GM19023 (cell line): ENCODE measurements around the gene C7.

Source experiments
- ATAC-seq: cut with Tn5 transposase; IDR thresholded peaks from one replicate; pipeline ENCODE4 v1.9.1; 2021; ENCODE audit warnings: mild to moderate bottlenecking, moderate library complexity; ENCODE audit not compliant: unreplicated experiment

C7 gene

DNA sequence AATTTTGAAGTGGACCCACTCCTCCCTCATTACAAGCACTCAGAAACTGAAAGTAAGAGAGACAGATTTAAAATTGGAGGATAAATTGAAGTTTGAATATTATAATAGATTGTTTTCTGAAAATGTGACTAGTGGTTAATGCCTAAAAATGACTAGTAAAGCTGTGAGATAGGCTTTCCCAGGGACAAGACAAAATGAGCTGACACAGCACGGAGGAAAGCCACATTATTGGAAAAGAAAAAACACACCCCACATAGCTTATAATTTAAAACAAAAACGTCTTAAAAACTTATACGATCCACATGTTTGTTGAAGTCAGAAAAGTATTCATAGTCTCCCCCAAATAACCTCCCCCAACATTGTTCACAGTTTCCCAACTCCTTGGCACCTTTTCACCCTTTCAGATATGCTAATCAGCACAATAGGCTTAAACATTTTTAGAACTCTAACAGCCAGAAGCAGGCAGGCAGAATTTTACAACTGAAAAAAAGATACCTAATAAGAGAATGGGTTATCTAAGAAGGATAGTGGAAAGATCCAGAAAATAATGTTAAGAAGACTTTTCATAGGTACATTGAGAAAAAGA, 6.1 kb downstream of the C7 start:
- no peak for ATAC-seq

DNA sequence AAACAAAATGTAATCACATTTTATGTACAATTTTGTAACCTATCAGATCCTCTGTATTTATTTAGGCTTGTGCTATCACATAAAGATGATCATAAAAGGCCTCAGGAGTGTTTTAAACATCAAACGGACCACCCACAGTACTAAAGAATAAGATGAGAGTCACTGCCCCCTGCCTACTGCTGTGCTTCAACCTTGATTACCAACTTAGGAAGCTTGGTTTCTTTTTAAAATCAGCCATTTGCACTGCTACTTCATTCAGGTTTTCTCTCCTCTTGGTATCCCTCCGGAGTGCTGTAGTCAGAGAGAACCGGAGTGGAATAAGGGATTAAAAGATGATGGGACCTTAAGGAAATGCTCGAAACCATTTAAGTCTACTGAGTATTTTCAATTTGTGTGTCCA, 6.9 kb downstream of the C7 start:
- ATAC-seq: no peak

DNA sequence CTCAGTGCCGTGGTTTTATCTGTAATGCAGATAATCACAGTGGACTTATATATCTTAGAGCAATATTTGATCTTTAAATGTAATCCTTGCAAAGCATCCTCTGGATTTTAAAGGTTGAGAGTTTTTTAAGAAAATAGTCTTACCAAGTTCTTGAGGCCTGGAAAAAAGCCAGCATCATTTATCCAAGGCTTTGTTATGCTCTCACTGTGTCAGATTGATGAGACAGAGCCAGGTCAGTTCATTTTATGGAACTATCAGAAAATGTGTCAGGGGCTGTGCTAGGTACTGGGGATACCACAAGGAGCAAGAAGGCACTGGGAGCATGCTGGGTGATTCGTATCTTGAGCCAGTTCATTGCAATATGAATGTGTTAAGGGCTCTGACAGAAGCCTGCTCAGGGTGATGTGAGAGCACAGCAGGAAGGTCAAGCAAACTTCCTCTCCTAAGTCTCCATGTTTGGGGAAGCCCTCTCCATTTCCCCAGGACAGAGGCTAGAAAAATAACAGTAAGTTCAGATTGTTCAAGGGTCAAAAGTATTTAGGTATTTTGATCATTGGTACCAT, 19.7 kb downstream of the C7 start:
- no peak for ATAC-seq

DNA sequence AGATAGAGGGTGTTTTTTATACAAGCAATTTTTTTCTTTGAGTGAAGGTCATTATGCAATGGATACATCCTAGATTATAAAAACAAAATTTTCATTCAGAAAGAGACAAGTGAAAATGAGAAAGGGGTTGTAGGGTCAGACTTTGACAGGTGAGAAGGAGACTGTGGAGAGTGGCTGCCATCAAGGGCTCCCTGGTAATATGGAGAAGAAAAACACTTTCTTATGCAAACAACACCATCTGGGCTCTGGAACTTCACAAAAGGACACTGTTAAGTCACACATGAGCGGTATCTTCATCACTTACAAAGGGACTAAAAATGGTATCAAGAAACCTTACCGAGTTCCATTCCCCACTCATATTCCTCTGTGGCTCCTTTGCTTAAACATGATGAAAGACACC, 23.5 kb downstream of the C7 start:
- no peak for ATAC-seq

DNA sequence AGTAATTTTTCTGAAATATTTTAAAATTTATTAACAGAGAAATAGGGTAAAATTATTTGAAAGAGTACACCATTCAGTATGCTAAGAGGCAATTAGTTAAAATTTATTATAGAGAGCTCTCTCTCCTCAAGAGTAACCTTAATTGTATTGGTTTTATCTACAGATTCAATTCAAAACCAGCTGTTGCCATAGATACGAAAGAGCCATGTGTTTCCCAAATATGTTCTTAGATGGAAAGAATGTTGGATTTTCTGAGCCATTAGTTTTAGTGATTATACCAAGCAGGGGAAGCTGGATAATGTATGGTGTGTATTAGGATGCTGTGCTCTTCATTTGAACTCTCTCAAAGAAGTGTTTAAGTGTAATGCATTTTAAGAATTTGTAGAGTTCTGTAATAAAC, 27.8 kb downstream of the C7 start:
- ATAC-seq: no peak

DNA sequence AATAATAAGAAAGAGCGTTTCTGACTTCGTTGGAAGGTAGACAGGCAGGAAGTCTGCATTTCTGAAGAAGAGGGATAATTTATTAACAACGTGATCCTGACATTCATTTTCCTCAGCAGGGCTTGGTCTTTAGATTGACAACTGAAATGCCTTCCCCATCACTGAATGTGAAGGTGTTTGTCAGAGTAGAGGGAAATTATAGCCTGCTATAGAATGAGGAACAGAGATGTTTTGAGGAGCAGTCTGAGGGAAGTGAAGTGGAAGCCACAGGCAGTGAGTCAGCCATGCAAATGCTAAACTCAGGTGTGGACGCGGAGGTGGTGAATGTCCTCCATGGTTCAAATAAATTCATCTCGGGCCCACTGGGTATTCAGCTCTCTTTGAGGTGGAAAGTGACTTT, 30.5 kb downstream of the C7 start:
- ATAC-seq: no peak

DNA sequence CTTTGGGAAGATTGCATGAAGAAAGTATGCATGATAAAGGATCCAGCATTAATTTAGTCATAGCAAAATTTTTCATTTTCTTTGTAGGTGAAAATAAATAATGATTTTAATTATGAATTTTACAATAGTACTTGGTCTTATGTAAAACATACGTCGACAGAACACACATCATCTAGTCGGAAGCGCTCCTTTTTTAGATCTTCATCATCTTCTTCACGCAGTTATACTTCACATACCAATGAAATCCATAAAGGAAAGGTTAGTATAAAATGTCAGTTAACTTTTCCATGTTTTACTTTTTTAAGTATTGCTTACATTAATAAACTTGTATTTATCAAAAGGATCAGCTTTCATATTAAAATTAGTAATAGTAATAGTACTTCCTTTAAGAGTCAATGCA, 35.8 kb downstream of the C7 start:
- ATAC-seq: no peak

DNA sequence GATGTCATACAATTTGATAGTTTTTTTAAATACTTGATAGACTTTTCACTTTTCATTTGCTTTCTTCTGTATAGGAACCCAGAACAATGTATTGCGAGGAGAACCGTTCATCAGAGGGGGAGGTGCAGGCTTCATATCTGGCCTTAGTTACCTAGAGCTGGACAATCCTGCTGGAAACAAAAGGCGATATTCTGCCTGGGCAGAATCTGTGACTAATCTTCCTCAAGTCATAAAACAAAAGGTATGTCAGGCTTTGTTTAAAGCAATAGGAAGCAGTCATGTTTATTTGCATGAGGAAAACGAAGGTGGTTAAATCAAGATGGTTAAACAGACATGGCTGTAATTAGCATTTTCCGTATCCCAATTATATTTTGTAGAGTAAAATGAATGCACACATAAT, 46.0 kb downstream of the C7 start:
- no peak for ATAC-seq

DNA sequence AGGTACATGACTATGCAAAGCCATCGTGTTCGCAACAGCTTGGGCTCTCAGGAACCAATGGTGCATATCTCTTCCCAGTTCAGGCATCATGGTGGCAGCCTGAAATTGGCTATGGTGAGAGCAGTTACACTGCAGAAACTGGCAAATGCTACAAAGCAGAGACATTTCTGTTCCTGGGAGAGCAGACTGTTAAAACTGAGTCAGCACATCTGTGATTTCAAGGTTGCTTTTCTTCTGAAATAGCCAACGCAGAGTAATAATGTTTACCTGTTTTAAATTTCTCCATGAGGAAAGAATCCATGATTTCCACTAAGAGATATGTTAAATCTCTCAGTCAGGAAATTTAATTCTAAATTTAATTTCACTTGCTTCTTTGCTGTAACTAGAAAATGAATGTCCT, 47.8 kb downstream of the C7 start:
- no peak for ATAC-seq

DNA sequence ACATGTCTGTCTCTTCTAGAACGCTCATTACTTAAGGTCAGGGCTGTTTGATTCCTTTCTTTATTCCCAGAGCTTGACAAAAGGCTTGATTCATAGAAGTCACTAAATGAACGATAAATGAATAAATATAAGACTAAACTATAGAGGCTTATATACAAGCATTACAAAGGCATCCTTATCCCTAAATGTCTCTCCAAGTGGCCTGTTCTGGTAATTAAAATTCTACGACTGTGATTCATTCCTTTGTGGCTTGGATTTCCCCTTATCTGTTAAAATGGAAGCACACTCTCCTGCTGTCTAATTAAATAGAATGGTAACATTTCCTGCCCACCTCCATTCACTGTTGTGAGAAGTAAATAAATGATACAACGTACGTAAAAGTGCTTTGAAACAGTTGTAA, 49.5 kb downstream of the C7 start:
- ATAC-seq: no peak

DNA sequence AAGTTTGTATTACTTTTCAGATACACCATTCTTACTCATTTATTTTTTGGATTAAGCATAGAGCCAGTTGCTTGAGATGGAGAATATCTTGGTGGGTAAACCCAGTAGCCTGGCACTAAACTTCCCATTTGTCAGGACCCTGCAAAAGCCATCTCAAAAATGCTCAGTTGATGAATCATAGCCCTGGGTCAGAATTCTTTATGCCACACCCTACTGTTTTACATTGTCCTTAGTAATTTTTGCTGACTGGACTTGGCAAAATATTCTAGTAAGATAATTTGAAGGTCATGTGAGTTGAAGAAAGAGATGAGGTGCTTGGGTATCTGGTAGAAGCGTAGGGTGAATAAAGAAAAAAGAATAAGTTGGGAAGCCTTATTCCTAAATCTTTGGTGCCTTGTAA, 50.7 kb downstream of the C7 start:
- ATAC-seq: no peak

DNA sequence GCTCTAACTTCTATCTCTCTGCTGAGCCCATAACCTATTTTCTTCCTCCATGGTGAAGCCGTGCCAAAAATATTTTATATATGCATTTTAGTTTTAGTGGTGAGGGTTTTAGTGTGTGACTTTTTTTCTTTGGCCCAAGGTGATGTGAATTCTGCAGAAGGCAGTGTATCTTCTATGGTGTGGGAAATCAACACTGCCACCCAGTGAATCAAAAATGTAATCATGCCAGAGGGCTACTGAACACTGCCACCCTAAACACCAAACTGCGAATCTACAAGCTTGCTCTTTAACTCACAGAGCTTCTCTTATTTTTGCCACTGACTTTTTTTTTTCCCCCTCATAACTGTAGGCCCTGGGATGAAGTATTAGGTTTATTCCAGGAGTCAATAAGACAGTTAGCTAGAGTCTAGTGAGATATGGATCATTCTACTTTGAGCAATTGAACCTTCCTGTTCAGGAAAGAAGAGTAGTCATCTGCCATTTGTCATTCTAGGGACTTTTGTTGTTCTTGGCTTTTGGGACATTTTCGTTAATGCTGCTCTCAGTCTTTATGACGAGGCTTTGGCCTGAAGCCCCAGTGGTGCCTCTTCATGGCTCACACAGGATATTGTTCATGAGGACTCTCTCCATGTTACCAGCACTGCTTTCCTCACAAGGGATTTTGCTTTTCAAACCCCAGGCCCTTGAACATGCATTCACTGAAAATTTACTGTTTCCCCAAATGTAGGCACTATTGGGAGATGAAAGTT, 53.1 kb downstream of the C7 start:
- ATAC-seq: no peak

DNA sequence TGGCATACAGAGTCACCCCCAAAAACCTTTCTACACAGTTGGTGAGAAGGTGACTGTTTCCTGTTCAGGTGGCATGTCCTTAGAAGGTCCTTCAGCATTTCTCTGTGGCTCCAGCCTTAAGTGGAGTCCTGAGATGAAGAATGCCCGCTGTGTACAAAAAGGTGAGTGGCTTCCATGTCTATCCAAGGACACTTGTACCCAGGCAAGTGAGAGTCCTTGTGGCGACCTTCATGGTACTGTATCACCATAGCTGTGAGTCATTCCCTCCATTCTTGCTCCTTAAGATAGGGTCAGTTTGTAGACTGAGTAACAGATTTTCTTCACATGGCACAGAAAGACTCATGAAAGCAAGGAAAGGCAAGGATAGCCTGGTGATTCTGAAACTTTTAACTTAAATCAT, 63.1 kb downstream of the C7 start:
- ATAC-seq: no peak

DNA sequence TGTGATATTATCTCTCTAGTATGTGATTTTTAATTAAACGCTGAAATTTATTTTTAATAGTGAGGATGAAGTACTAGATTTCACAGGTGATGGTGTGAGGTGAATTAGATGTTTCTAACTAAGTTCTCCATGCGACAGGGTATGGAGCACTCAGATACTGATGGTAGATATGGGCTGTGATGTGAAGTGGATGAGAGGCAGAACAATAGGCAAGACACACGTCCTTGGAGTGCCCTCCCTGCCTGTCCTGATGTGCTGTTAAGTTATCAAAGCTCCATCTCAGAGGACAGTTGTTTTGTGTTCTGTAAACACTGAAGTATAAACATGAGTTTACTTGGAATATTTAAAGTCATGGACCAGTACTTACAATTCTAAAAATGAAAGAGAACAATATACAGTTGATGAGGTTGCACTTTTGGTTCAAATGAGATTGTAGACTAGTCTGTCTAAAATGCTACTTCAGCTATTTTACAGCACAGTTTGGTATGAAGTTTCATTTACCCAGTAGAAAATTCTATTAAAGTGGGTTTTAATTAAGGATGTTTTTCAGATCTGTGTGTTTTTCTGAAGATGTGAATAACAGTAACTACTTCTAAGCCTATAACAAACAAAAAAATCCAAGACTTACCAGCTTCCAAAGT, 64.2 kb downstream of the C7 start:
- no peak for ATAC-seq

DNA sequence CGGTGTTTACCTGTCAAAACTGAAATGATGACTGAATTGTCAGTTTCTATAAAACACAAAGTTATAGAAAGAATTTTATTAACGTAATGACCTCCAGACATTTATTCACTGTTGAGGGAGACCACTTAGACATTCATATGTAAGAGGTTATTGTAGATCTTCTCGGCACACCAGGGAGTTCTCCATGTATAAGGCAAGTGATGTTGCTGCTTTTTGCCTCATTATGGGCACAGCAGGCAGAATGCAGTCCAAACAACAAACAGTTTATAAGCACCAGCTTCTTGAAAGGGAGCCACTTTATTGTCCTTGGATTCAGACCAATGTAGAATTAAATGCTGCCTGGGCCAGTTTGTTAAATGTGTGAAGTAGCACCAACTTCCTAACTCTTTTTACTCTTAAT, 66.7 kb downstream of the C7 start:
- no peak for ATAC-seq

DNA sequence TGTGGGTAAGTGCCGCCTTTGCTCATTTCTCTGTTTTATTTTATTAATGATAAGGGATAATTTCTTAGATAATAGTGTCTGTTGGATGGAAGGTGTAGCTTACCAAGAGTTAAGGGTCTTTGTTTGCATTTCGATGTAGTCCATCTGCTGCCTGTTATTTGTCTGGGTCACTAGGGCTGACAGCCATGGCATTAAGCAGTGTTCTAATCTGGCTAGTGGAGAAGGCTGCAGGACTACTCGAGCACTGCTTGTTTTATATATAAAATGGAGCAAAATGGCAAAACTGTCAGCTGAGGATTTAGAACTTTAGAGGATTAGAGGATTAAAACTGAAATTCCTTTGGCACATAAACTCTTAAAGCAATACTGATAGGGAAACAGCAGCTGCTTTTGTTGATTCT, 67.5 kb downstream of the C7 start:
- ATAC-seq: no peak

DNA sequence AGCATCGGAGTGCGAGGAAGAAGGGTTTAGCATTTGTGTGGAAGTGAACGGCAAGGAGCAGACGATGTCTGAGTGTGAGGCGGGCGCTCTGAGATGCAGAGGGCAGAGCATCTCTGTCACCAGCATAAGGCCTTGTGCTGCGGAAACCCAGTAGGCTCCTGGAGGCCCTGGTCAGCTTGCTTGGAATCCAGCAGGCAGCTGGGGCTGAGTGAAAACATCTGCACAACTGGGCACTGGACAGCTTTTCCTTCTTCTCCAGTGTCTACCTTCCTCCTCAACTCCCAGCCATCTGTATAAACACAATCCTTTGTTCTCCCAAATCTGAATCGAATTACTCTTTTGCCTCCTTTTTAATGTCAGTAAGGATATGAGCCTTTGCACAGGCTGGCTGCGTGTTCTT, 72.1 kb downstream of the C7 start:
- no peak for ATAC-seq

DNA sequence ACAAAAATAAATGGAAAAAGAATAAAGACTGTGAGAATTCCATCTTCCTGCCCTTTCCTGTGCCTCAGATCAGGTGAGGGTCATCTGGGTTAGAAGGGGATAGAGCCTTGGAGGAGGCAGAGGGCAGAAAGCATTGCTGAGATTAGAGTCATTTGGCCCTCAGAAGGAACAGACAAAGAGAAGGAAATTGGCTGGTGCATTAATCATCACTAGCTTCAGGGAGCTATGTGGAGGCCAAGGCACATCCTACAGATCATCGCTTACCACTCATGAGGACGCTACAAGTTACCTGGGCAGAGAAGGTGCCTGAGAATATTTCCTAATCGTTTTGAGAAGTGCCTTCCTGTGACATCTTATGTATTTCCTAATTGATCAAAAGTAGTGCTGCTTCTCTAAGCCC, 74.5 kb downstream of the C7 start:
- ATAC-seq: no peak

DNA sequence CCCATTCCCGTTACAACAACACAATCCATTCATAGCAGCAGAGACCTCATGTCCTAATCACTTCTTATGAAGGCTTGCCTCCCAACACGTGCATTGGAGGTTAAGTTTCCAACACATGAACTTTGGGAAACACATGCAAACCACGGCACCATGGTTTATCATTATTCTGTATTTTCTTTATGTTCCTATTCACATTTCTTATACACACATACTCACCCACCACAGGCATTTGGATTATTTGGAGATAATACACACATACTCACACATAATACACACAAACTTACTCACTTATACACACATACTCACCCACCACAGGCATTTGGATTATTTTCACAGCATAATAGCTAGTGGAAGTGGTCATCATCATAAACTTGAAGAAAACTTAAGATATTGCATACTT, 75.6 kb downstream of the C7 start:
- no peak for ATAC-seq

DNA sequence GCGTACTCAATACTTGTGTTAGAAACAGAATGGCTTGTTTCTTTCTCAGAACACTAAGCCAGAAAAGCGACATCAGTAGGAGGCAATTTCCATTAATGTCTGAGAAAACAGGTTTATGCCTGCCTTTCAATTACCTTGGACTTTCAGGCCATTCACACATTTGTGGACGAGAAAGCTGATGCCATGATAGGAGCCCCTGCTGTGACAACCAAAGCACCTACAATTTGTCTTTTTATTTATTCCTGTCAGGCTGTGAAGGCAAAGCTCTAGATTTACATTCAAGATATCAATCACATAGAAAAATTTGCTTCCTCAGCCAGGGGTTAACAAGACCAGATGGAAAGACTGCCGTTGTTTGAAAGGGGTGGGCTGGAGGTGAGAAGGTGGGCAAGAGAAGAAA, 76.2 kb downstream of the C7 start:
- no peak for ATAC-seq

DNA sequence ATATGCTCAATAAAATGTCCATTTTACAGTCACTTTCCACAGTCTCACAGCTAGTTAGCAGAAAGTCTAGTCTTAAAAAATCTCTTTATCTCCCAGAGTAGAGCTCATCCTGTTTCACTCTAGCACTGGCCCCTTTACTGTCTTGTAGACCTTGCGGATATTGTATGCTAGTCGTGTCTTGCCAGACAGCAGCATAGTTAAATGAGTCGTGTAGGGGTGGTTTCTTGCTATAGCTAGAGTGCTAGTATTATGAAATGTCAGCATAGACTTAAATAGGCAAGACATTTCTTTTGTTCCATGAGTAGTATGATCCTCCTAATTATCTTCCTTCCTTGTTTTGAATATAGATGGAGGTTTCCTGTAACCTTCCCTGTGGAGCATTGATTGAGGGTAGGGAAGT, 77.4 kb downstream of the C7 start:
- no peak for ATAC-seq

DNA sequence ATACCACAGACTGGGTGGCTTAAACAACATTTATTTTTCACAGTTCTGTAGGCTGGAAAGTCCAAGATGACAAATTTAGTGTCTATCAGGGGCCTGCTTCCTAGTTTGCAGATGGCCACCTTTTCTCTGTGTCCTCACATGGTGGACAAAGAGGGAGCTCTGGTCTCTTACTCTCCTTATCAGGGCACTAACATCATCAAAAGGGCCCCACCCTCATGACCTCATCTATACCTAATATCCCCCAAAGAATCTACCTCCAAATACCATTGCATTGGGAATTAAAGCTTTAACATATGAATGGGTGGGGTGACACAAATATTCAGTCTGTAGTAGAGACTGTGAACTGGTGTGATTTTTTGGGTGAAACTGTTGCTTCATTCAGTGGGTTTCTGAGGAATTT, 78.1 kb downstream of the C7 start:
- ATAC-seq: no peak
